HG03571 (cell line): ENCODE results near the gene NECTIN3.

ENCODE experiments used
- ATAC-seq: cut with Tn5 transposase; IDR thresholded peaks from one replicate; pipeline ENCODE4 v1.9.1; 2021; ENCODE audit not compliant: unreplicated experiment

Gene NECTIN3

DNA sequence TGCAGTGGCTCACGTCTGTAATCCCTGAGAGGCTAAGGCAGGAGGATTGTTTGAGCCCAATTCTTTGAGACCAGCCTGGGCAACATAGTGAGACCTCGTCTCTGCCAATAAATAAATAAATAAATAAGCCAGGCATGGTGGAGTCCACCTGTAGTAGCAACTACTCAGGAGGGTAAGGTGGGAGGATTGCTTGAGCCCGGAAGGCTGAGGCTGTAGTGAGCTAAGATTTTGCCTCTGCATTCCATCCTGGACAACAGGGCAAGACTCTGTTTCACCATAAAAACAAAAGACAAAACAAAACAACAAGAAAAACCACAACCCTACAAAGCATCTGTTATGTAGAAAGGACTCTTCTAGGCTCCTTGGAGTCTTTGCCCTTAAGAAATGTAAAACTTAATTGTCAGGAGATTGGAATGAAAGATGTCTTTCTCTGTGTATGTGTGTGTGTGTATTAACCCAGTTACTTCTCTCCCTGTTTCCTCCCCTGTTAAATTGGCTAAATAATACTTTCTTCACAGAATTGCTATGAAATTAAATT is 9.5 kb downstream of the NECTIN3 start:
- ATAC-seq: no peak

DNA sequence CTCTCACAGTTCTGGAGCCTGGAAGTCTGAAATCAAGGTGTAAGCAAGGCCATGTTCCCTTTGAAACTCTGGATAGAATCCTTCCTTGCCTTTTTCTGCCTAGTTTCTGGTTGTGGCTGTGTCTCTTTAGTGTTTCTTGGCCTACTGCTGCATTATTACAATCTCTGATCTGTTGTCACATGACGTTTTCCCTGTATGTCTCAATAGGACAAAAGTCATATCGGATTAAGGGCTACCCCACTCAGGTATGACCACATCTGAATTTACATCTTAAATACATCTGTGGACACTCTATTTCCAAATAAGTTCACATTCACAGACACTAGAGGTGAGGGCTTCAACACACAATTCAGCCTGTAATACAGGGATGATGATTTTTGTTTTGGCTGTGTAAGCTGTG is 13.3 kb downstream of the NECTIN3 start:
- no peak for ATAC-seq

DNA sequence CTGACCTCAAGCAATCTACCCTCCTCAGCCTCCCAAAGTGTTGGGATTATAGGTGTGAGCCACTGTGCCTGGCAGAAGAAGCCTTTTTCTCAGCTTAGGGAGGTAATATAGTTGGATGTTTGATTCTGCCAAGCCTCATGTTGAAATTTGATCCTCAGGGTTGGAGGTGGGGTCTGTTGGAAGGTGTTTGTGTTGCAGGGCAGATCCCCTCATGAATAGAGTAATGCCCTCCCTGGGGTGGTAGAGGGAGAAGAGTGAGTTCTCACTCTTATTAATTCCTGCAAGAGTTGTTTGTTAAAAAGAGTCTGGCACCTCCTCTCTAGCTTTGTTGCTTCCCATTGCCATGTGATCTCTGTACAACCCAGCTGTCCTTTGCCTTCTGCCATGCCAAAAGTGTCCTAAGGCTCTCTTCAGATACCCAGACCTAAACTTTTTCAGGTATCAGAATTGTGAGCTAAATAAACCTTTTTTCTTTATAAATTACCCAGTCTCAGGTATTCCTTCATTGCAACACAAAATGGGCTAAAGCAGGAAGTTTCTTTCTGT is 16.4 kb downstream of the NECTIN3 start:
- no peak for ATAC-seq

DNA sequence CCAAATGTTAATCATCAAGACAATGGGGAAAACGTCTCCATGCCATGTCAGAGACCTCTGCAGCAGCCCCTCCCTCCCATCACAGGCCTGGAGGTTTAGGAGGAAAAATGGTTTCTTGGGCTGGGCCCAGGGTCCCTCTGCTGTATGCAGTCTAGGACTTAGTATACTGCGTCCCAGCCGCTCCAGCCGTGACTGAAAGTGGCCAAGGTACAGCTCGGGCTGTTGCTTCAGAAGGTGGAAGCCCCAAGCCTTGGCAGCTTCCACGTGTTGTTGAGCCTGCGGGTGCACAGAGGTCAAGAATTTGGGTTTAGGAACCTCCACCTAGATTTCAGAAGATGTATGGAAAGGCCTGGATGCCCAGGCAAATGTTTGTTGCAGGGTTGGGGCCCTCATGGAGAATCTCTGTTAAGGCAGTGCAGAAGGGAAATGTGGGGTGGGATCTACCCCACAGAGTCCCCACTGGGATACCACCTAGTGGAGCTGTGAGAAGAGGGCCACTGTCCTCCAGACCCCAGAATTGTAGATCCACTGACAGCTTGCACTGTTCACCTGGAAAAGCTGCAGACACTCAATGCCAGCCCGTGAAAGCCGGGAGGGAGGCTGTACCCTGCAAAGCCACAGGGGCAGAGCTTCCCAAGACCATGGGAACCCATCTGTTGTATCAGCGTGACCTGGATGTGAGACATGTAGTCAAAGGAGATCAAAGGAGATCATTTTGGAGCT is 25.0 kb downstream of the NECTIN3 start:
- ATAC-seq: no peak

DNA sequence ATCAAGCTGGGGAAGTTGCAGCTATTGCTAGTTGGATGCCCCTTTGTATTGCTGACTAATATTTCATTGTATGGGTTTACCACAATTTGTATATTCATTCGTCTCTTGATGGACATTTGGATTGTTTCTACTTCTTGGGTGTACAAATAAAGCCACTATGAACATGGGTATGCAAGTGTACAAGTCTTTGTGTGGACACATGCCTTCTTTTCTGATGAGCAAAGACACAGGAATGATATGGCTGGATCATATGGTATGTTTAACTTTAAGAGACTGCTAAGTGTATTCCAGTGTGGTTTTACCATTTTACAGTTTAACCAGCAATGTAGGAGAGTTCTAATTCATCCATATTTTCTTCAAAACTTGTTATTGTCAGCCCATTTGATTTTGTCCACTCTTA is 32.2 kb downstream of the NECTIN3 start:
- ATAC-seq: no peak

DNA sequence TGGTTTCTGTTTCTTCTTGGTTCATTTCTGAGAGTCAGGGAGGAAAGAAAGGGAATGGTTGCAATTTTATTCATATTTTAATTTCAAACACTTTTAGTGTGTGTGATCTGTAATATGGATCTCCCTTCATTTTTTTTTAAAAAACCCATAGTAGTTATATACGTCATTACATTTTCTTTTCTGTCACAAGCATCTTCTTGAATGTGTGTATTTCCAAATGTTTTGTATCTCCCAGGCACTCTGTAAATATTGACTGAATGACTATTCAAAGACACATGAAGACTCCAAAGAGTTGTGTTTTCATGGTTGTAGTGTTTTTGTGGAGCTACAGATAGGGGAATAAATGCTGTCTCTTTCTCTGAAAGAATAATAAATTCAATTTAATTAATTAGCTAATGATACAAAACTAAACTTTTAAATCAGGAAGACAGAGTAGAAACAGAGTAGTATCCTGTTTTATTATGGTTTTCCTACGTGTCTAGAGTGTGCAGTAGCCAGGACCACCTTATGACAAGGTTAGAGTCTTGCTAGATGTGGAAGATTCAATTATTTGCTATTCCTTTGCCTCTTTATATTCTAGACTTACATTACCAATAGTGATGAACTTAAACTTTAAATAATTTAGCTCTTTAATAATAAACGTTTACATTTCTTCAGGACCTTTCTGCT is 35.5 kb downstream of the NECTIN3 start:
- ATAC-seq: no peak

DNA sequence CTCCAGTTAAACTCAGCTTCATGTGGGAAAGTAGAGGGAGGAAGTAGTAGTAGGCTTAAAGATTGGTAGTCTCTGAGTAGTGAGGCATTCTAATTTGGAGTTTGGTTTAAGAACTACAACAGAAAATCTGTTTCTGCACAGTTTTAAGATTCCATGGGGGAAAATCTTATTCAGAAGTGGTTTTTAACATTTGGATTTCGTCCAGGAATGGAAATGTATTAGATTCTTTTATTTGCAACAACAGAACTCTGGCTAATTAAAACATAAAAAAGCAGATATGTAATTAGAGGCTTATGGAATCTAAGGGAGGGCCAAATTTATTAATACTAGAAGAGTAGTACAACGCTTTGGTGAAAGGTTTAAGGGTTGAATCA is 36.0 kb downstream of the NECTIN3 start:
- ATAC-seq: no peak

DNA sequence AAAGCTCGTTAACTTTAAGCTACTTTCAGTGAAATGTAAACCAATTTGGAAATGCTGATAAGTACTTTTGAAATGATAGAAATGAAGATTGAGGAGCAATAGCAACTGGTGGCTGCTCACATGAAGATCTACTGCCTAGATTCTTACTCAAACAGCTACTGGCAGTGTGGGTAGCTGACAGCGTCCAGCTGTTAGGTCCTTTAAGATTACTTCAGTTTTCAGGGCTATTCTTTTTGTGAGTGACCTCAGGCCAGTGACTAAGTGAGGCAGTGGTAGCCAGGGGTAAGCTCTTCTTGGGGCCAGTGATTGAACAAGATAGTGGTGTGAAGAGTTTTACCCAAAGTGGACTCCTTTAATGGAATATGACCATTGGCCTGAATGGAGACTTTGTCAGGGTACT is 41.3 kb downstream of the NECTIN3 start:
- ATAC-seq: no peak

DNA sequence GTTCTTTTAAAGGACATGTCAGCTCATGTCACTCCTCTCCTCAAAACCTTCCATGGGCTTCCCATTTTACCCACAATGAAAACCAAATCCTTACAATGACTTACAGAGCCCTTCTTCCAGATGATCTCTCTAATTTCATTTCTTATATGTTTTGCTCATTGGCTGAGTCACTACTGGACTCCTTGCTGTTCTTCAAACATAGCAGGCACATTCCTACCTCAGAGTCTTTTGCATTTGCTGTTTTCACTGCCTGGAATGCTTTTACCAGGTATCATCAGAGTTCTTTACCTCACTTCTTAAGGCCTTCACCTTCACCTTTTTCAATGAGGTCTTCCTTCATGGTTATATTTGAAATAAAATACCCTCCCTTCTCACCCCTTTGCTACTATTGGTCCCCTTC is 57.3 kb downstream of the NECTIN3 start:
- ATAC-seq: no peak

DNA sequence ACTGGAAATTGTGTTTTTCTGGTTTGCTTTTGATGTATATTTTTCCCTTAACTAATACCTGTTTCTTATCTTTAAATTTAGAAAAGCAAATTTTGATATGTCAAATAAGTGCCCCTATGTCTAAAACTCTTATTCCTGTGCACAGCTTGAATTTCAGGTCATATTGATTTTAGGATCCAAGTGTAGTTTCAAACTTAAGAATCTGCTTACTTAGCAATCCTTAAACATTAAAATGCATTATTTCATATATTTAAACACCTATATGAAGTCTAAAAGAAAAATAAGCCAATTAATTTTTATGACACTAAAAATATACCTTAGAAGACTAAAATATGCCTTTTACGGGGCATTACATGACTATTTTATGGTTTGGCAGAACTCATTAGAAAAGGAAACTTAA is 59.2 kb downstream of the NECTIN3 start:
- ATAC-seq: no peak

DNA sequence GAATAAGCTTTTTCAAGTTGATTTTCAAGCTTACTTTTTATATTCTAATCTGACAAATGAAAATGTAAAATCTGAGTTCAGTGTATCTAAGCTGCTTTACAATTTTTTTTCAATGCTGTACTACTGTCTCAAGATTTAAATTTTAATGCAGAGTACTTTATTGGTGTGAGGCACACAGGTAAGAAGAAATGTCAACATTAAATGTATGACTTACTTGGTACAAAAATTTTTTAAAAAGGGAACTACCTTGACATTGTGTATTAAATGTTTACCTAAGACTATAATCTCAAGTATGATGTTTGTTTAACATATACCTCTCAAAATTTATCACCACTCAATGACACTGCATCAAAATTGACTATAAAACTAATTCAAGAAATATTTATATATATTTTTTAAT is 62.7 kb downstream of the NECTIN3 start:
- no peak for ATAC-seq

DNA sequence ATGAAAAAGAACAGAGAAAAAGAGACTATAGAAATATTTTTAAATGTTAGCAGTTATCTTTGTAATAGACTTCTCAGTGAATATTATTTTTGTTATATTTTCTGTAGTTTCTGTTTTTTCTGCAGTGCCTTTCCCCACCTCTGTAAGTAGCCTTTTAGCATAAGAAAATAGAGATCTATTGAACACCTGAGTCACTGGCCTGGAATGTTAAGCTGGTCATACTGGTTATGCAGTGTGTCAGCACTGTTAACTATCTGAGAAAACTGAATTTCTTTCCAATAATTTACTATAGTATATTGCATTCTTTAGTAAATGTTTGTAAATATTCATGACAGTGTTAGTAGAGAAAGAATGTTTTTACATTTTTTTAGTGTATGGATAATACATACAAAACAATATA is 79.8 kb downstream of the NECTIN3 start:
- no peak for ATAC-seq

DNA sequence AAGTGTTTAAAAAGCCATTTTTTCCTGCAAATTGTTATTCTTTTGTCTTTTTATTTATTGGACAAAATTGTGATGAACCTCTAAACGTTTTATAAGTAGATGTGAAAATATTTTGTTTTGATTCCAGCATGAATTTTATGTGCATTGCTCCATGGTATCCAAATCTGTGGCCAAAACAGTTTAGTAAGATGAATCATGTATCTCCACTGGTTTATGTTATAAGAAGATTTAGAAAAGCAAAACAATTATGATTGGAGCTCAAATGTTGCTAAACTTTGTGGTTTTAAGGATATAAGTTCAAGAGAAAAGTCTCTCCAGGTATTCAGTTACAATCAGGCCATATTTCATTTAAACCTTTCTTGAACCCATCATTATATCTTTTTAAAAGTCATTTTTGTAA is 80.9 kb downstream of the NECTIN3 start:
- no peak for ATAC-seq

DNA sequence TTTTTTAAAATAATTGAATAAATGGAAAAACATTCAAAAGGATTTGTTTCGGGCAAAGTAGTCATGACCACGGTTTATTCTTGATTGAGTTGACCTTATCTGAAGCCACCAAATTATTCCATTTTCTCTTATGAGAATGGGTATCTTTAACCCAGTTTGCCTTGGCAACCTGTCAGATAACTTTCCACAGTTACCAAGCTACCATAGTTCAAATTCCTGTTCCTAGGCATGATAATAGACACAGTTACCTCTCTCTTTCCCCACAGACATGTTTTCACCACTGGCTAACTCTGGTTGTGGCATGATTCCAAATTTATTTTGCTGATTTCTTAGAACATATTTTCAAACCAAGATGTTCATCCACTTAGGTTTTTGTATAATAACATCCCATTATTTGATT is 84.9 kb downstream of the NECTIN3 start:
- no peak for ATAC-seq

DNA sequence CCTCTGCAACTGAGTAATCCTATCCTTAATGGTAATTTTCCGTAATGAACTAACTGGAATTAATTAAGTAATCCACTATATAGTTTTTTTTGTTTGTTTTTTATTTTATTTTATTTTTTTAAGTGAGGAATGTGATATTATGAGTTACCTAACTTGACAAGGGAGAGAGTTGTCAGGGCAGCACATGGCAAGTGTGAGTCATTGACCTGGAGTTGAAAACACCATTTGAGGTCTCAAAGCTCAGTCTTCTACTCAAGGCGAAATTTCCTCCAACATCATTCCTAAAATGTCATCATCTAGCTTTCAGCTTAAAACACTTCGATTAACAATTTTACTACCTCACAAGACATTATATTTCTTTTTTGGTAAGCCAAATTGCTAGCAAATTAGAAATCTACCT is 87.8 kb downstream of the NECTIN3 start:
- no peak for ATAC-seq

DNA sequence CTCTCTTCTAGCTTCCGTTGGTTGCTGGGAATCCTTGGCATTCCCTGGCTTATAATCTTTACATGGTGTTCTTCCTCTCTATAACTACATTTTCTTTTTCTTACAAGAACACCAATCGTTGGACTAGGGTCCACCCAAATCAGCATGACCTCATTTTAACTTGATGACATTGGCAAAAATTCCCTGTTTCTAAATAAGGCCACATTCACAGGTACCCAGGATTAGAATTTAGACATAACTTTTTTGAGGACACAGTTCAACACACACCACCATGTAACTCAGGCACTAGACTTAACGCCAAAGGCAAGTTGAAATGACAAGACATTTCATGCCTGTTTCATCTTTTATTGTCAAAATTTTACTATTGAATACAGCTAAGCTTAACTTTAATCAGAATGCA is 93.0 kb downstream of the NECTIN3 start:
- no peak for ATAC-seq

DNA sequence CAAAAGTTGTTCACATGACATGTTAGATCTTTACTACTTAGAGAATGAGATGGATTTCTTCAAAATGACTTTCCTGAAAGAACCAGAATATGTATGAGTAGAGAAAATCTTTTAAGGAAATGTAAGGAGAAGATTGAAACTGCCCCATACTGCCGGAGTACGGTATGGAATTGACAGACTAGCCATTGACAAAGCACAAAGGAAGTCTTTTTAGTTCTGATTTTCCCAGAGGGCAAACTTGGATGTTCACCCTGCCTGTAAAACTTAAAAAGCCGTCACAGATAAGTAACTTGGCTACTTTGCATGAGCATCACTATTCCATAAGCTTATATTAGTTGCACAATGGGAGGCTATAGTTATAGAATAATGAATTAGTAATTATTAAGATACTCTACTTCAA is 93.8 kb downstream of the NECTIN3 start:
- no peak for ATAC-seq

DNA sequence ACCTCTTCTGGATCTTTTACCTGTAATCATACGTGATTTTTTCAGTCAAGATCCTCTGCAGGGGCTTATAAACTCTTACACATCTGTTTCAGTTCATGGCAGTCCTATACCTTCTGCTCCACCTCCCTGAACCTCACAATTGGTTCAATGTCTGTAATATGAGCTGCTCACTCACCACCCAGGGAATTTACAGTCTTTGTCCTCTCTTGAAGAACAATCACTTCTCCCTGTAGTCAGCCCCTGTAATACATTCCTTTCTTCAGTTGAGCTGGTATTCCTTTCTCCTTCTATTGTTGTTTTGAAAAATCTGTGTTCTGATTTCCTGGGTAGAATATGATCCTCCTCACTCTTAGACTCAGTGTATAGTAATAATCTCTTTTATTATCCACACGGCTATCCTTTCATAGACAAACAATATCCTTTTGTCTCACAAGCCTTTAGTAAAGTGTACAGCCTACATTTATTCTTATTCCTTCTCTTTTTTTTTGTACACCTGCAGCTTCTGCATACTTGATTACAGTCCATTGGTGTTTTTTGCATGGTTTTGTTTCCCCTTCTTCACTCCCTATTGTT is 101.8 kb downstream of the NECTIN3 start:
- no peak for ATAC-seq

DNA sequence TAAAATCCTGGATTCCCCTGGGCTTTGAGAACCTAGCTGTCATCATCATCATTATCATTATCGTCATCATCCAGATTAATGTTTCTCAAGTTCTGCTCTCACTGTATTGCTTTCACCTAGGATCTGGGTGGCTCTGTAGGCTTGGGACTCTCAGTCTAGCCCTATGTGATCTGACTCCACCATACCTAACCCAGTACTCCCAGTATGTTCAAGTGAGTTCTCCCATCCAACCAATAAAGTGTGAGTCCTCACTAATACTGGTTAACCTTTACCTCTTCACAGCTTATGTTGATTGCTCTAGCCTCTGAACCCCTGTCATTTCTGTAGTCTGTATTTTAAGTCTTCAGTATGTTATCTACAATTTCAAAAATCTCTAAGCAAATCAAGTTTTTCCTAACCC is 102.3 kb downstream of the NECTIN3 start:
- ATAC-seq: no peak

DNA sequence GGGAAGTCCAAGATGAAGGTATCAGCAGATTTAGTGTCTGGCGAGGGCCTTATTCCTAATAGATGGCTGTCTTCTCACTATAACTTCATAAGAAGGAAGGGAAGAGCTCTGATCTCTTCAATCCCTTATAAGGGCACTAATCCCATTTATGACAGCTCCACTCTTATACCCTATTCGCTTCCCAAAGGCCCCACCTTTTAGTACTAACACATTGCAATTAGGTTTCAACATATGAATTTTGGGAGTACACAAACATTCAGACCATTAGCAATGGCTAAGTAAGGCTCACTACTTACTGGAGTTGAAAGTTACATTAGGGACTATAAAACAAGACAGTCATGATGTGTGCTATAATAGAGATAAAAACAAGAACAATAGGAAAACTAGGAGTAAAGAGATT is 118.9 kb downstream of the NECTIN3 start:
- ATAC-seq: no peak

DNA sequence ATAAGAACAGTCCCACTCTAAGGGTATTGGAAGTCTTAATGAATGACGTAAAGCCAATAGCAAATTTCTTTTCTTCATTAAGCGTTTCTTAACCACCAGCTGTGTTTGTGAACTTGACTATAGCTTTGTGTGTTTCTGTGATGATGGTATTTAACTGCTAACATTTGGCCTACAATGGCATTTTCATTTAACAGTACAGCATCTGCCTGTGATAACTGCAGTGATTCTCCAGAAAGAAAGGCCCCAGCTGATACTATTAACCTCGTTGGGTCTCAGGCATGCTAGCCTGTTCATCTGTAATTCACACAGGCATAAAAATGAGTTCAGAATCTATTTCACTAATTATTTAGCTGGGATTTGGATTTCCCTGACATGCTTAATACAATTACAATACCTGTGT is 121.9 kb downstream of the NECTIN3 start:
- no peak for ATAC-seq

DNA sequence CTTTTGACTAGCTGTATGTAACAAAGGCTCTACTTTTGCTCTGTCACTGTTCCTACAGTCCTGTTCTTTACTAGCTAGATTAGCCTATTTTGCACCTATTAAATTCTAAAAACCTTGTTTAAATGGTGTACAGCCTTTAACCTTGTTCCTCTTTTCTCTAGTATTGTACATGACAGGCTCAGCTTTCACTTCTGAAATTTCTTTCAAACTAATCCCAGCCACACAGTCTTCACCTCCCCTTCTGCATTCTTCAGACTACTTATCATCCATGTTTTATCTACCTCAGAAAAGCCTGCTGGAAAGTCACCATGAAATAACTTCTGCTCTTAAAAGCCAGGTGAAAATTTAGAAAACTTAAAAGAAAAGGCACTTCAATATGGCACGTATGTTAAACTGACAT is 122.4 kb downstream of the NECTIN3 start:
- ATAC-seq: no peak
